CD4-positive, alpha-beta T cell treated with Interleukin-17A for 1 hour (primary cell): ENCODE data around the gene WASHC4.
A peak's percentile ranks its signal among the peaks of the same experiment; 100 is the strongest.

Experiments
- DNase-seq: peaks from one replicate; pipeline ENCODE4 v3.0.0-alpha.2; 2020

Gene WASHC4

GRCh38 chr12:105107494-105108371, at the start of gene WASHC4:
Gene WASHC4 (plus strand): TSS chr12:105107731. CDS start chr12:105107801, 70 bp downstream.
- peak; percentile 92 for DNase-seq

GRCh38 chr12:105060715-105061378, 46.7 kb upstream of the WASHC4 start:
- no peak for DNase-seq

- no peak for DNase-seq
These were observed 42.9 kb upstream of the WASHC4 start for GRCh38 chr12:105064564-105065178.

GRCh38 chr12:105067511-105068031, 40.0 kb upstream of the WASHC4 start:
- DNase-seq = no peak

- no peak for DNase-seq
These were observed 37.4 kb upstream of the WASHC4 start for GRCh38 chr12:105069936-105070702.

- no peak for DNase-seq
These were observed 35.5 kb upstream of the WASHC4 start for GRCh38 chr12:105071981-105072380.

GRCh38 chr12:105072888-105073488, 34.5 kb upstream of the WASHC4 start:
- DNase-seq = no peak

GRCh38 chr12:105076098-105076497, 31.4 kb upstream of the WASHC4 start:
- no peak for DNase-seq

- DNase-seq = no peak
These were observed 30.6 kb upstream of the WASHC4 start for GRCh38 chr12:105076913-105077312.

GRCh38 chr12:105077435-105077834, 30.1 kb upstream of the WASHC4 start:
- no peak for DNase-seq

GRCh38 chr12:105078712-105079570, 28.6 kb upstream of the WASHC4 start:
- no peak for DNase-seq

- DNase-seq = no peak
These were observed 24.5 kb upstream of the WASHC4 start for GRCh38 chr12:105083031-105083430.

- no peak for DNase-seq
These were observed 23.9 kb upstream of the WASHC4 start for GRCh38 chr12:105083551-105084105.

GRCh38 chr12:105084251-105085250, 23.0 kb upstream of the WASHC4 start, which contains the start of gene ALDH1L2:
Gene ALDH1L2 (minus strand): TSS chr12:105084458. CDS start chr12:105084436, 22 bp downstream.
- peak; percentile 45 for DNase-seq

GRCh38 chr12:105085501-105085900, 22.0 kb upstream of the WASHC4 start:
- DNase-seq = no peak

GRCh38 chr12:105089817-105090216, 17.7 kb upstream of the WASHC4 start:
- no peak for DNase-seq

- no peak for DNase-seq
These were observed 17.2 kb upstream of the WASHC4 start for GRCh38 chr12:105090361-105090760.

- DNase-seq = no peak
These were observed 15.9 kb upstream of the WASHC4 start for GRCh38 chr12:105091476-105092206.

- no peak for DNase-seq
These were observed 15.2 kb upstream of the WASHC4 start for GRCh38 chr12:105092336-105092735.
